Kidney glomerular epithelial cell (primary cell): ENCODE measurements around the gene SEC24D.

Experiments
- DNase-seq: peaks from one replicate; lab custom pipeline; 2025; lab: John Stamatoyannopoulos, UW

Gene SEC24D

DNA sequence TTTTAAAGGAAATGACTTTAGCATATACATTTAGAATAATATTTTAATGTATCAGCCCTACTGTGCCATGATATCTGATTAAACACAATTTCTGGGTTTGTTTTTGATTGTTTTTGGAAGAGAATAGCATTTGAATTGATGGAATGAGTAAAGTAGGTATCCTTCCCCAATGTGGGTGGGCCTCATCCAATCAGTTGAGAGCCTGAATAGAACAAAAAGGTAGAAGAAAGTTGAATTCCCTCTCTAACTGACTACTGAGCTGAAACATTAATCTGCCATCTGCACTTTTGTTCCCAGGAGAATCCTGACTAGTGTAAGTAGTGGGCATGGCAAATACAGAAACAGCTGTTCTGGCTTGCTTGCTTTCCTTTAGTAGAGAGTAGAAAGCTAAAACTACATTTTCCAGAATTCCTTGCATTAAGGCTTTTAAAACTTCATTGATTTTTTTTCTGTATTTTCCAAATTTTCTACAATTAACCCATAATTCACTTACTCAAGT, 9.7 kb upstream of the SEC24D start:
- no peak for DNase-seq

GRCh38 chr4:118843237-118843636, 7.3 kb upstream of the SEC24D start:
- no peak for DNase-seq

DNA sequence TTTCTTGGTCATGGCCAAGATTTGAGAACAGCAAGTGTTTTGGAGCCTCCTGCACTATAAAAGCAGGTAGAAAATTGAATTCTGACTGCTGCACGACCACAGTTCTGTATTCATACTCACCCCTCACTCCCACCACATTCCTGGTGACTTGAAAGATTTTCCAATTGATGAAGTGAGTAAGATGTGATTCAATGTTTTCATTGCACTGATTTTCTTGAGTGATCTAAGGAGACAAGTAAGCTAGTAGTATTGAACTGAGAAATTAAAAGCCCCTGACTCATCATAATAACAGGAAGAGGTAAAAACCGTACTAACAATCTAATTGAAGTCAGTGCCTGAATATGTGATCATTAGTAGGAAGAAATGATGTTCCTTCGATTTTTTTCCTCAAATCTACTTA, 6.1 kb upstream of the SEC24D start:
- peak; percentile 94 for DNase-seq

DNA sequence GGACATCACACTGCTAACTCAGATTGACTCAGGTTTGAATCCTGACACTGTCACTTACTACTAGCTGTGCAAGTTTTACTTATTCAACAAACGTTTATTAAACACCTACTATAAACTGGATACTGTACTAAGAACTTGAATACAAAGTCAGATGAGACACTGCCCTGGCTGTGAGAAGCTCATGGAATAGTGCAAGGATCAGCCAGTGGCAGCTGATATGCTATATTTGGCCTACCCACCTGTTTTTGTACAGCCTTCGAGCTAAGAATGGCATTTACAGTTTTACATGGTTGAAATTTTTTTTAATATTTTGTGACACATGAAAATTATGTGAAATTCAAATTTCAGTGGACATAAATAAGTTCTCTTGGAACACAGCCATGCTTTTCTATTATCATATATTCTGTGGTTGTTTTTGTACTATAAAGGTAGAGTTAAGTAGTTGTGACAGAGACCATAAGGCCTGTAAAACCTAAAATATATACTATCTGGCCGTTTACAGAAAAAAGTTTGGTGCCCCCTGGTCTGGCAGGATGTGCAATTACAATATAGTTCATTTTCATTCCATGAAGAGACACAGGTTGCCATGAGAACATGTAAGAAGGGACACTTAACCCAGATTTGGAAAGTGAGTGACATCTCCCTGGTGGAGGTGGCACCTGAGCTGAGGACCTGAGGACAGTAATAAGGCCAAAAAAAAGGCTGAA, 3.4 kb upstream of the SEC24D start:
- no peak for DNase-seq

GRCh38 chr4:118837121-118837507, 1.2 kb upstream of the SEC24D start:
- no peak for DNase-seq

GRCh38 chr4:118836301-118837120, 585 bp upstream of the SEC24D start:
- DNase-seq, result peak; percentile 79

GRCh38 chr4:118834960-118835569, 861 bp downstream of the SEC24D start:
- DNase-seq, result peak; percentile 72

DNA sequence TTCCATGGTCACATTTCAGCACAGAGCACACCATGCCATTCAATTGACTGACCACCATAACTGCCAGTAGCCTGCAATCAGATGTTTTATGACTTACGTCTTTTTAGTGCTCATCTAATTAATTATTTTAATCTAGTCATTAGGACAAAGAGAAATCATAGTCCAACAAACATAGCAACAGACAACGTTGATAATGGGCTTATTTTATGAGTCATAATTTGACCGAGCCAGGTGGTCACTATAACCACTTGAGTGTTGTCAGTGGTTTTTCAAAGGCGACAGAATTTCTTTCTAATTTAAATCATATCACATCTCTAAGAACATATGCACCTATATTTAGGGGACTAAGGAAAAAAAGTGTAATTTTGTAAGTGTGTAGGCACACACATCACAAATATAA, 1.9 kb downstream of the SEC24D start:
- peak; percentile 6 for DNase-seq

DNA sequence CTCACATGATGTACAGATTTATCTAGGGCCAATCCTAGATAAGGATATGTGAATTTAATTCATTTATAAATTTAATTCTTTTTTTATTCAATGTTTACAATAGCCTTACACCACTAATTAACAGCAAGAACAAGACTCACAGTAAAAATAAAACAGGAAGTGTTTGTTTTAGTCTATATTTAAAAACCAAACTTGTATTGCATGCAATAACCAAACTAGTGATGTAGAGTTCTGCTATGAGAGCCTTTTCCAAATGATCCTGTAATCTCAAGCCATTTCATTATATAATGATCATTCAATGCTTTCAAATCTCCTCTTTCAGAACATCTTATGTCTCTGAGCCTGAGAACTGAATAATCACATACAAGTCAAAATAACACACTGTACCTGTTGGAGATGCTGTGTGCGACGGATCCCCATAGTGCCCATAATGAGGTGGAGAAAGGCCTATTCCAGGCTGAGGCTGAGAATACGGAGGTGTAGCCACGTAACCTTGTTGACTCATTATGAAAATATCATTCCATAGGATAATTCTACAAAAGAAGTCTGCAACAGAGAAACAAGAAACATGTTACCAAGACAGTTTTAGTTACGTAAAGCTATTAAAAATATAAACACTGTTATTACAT, 2.6 kb downstream of the SEC24D start:
- no peak for DNase-seq

GRCh38 chr4:118829107-118829506, 6.8 kb downstream of the SEC24D start:
- no peak for DNase-seq

DNA sequence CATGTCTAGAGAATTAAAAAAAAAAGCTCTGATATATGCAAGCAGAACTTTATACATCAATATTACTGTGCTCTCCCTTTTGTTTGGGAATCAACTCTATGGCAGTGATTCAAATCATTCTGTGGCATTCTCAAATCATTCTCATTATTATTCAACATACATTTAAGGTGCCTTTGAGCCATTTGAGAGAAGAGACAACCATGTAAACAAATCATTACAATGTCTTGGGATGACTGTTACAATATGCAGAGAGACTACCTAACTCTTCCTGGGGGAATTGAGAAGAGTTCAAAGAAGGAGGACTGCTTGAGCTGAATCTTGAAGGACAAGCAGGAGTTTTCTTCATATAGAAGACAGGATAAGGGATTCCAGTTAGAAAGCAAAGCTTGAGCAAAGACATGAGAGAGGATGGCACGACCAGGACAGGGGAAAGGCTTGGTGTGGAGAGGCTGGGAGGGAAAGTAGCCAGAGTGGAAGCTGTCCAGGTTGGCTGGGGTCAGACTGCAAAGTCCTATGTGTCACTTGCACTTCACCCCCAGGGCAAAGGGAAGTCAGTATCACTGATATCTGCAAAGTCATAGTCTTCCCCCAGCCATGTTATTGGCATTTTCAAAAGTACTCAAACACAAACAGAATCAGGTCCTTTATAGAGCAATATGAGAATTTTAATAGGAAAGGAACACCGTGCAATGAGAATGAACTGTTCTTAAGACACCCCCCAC, 9.0 kb downstream of the SEC24D start:
- no peak for DNase-seq

GRCh38 chr4:118825799-118826198, 10.1 kb downstream of the SEC24D start:
- no peak for DNase-seq

DNA sequence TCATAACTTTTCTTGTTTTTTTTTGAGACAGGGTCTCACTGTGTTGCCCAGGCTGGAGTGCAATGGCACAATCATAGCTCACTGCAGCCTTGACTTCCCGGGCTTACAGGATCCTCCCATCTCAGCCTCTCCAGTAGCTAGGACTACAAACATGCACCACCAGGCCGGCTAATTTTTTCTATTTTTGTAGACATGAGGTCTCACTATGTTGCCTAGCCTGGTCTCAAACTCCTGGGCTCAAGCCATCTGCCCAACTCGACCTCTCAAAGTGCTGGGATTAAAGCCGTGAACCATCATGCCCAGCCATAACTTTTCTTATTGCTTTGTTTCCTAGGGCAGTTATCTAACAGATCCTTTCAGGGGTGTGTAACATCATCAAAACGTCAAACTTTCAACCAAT, 11.8 kb downstream of the SEC24D start:
- no peak for DNase-seq

- peak; percentile 27 for DNase-seq
Observed at GRCh38 chr4:118823471-118823870, 12.5 kb downstream of the SEC24D start.

GRCh38 chr4:118821590-118822293, 14.2 kb downstream of the SEC24D start:
- DNase-seq, result peak; percentile 8

DNA sequence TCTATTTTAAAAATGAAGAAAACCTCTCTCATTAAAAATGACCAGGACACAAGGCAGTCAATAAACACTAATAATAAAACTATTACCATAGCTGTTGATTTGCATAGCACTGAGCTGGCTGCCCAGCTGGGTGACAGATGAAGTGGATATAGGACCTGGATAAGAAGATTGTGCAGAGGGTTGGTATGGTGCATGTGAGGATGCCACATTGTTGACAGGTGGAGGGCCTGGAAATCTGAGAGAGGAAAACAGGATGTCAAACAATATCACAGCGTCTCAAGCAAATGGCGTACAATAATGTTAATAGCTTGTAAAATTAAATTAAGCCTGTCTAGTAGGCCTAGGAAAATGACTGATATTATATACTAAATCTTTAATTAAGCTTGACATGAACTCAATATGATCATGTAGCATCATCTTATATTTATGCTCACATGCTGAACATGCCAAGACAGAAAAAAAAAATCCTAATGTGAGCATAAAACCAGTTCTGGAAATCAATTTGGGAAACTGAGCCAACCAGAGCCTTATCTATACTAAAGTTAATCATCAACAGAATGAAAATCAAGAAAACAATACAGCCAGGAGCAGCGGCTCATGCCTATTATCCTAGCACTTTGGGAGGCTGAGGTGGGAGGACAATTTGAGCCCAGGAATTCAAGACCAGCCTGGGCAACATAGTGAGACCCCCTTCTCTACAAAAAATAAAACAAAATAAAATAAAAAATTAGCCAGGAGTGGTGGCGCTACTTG, 18.6 kb downstream of the SEC24D start:
- no peak for DNase-seq

- no peak for DNase-seq
Observed at GRCh38 chr4:118816538-118817177, 19.3 kb downstream of the SEC24D start.

GRCh38 chr4:118814891-118815290, 21.0 kb downstream of the SEC24D start:
- no peak for DNase-seq

DNA sequence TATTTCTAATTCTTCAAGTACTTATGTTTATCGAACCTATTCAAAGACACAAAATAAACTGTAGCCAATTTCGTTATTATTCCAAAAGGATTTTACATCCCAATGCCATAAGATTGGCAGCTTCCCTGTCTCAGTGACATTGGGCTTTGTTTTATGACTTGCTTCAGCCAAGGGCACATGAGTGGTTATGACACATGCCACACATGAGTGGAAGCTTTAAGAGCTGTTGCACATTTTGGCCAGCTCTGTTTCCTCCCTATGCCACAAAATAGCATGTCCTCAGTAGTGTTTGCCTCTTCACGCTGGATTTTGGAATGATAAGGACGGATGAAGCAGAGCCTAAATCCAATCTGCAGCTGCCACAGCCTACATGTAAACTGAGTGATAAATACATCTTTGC, 21.9 kb downstream of the SEC24D start:
- DNase-seq, result no peak

- no peak for DNase-seq
Observed at GRCh38 chr4:118813561-118813960, 22.4 kb downstream of the SEC24D start.
